ENCODE data around the gene TSSK3. TPM values are rescaled to one million over a fixed set of nuclear protein-coding genes. Genes with fewer than 3 reads are reported as not detected.

TSSK3 gene
- total and polyA plus RNA-seq, 7 experiments from 2014 or later: 0.50 to 7.2 (median 2.7) TPM

DNA sequence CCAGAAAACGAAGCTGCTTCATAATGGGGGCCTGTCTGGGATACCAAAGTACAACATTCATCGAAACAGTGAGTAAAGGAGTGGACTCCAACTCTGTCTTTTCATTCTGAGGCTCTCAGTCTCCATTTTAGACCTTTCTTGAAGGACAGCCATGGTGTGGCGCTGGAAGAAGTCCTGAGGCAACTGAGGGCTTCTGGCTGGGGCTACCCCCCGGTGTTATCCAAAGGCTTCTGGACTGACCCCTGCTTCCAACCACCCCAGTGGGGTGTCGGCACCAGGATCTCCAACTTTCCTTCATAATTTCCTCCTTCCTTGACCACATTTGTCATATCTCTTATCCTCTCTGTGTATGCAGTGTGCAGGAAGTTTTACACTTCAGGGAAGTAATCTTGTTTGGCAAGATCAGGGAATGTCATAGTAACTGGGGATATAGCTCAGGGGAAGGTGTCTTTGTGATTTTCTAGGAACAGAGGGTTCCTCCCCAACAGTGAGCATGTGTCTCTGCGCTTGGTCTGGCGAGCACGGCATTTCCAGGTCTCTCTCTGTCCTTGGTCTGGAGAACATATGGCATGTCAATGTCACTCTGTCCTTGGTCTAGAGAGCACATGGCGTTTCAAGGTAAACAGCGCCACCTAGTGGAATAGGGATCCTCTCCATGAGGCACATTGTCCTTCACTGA, 51.3 kb downstream of the TSSK3 start:
- no peak overlapping the region for H3K4me3 ChIP-seq (ENCODE audit: low read length)
- H3K9me3 Mint-ChIP-seq: peaks cover 0 to 11% (median 1%) of the 10 kb centered on the region in 11 donors
- ATAC-seq (peak; percentile 90), DNase-seq (peak; percentile 27 to 78 (median 70))
- no peaks in the 10 kb centered on the region for H3K36me3 Mint-ChIP-seq
- H3K27me3 ChIP-seq (ENCODE audit: control insufficient read depth in 2 of 2, insufficient read depth in 2 of 2, low read length in 2 of 2): peaks cover 0 to 6% of the 10 kb centered on the region in 2 donors
- H3K27ac ChIP-seq (ENCODE audit: low read depth, low read length): no peak overlapping the region
- H3K36me3 ChIP-seq (ENCODE audit: control insufficient read depth in 2 of 3, insufficient read depth in 3 of 3, low read length in 3 of 3): no peaks in the 10 kb centered on the region
- peaks cover 4 to 40% (median 8%) of the 10 kb centered on the region in 5 donors for H3K27me3 Mint-ChIP-seq
- POLR2A ChIA-PET: interaction anchor here (0.6 kb wide), 1 partner anchor 114 kb away, joined by 3 read pairs; no protein-coding TSS in a partner anchor
- peaks cover 0 to 3% (median 0%) of the 10 kb centered on the region in 7 donors for H3K4me1 Mint-ChIP-seq
- H3K9me3 ChIP-seq (ENCODE audit: control insufficient read depth in 2 of 3, low read length in 3 of 3): no peaks in the 10 kb centered on the region
- H3K4me1 ChIP-seq (ENCODE audit: control insufficient read depth in 2 of 2, insufficient read depth in 2 of 2, low read length in 2 of 2): no peaks in the 10 kb centered on the region
- H3K27ac Mint-ChIP-seq: peak overlapping the region in 3 of 9 donors; percentile 8 to 26 (median 21)
- CTCF ChIA-PET: interaction anchor here (0.6 to 1.8 kb wide), 5 partner anchors 12 to 1122 kb away, joined by 3 to 14 read pairs (median 5); partner anchors contain the start of gene BSDC1
- intact Hi-C loops (cut with micrococcal nuclease): loop anchor here (1.0 to 10.0 kb wide), 6 partner anchors 12 to 849 kb away; no protein-coding TSS in a partner anchor
- H3K4me3 Mint-ChIP-seq: no peak overlapping the region

Other genes starting within 250 kb of the TSSK3 start
- 10 to 100 TPM; 16.7 to 83.3 (median 36.3) TPM for gene TXLNA, start 182.9 kb upstream of the TSSK3 start, total RNA-seq
- 10 to 100 TPM; 20.4 to 31.4 TPM for gene TXLNA, start 182.9 kb upstream of the TSSK3 start, polyA plus RNA-seq
- 10 to 100 TPM in 1 of 5 experiments, 1 to 10 TPM in 4; 6.2 to 39.0 (median 8.7) TPM for gene CCDC28B, start 161.9 kb upstream of the TSSK3 start, total RNA-seq
- gene CCDC28B, start 161.9 kb upstream of the TSSK3 start, polyA plus RNA-seq: 10 to 100 TPM; 11.7 to 16.1 TPM
- gene IQCC, start 156.9 kb upstream of the TSSK3 start, total RNA-seq: 1 to 10 TPM; 2.3 to 4.6 (median 2.5) TPM
- 1 to 10 TPM; 1.8 to 3.0 TPM for gene IQCC, start 156.9 kb upstream of the TSSK3 start, polyA plus RNA-seq
- not detected for gene DCDC2B, start 153.4 kb upstream of the TSSK3 start, total RNA-seq
- under 1 TPM in 1 of 2 donors, not detected in 1; 0.25 TPM for gene DCDC2B, start 153.4 kb upstream of the TSSK3 start, polyA plus RNA-seq
- 10 to 100 TPM; 15.9 to 29.6 (median 21.4) TPM for gene TMEM234, start 140.2 kb upstream of the TSSK3 start, total RNA-seq
- gene TMEM234, start 140.2 kb upstream of the TSSK3 start, polyA plus RNA-seq: 1 to 10 TPM; 5.9 to 6.1 TPM
- 100 to 1,000 TPM in 3 of 5 experiments, 10 to 100 TPM in 2; 82.6 to 182 (median 104) TPM for gene EIF3I, start 140.1 kb upstream of the TSSK3 start, total RNA-seq
- 100 to 1,000 TPM; 185 to 189 TPM for gene EIF3I, start 140.1 kb upstream of the TSSK3 start, polyA plus RNA-seq
- gene FAM167B, start 115.3 kb upstream of the TSSK3 start, total RNA-seq: 1 to 10 TPM in 3 of 5 experiments, under 1 TPM in 2; 0.48 to 2.0 (median 1.4) TPM
- gene FAM167B, start 115.3 kb upstream of the TSSK3 start, polyA plus RNA-seq: not detected
- gene LCK, start 111.3 kb upstream of the TSSK3 start, total RNA-seq: 100 to 1,000 TPM; 245 to 509 (median 469) TPM
- 1,000 to 10,000 TPM in 1 of 2 donors, 100 to 1,000 TPM in 1; 897 to 1,109 TPM for gene LCK, start 111.3 kb upstream of the TSSK3 start, polyA plus RNA-seq
- gene HDAC1, start 70.5 kb upstream of the TSSK3 start, total RNA-seq: 100 to 1,000 TPM in 4 of 5 experiments, 10 to 100 TPM in 1; 81.8 to 205 (median 174) TPM
- 100 to 1,000 TPM; 170 to 209 TPM for gene HDAC1, start 70.5 kb upstream of the TSSK3 start, polyA plus RNA-seq
- 10 to 100 TPM; 22.2 to 70.2 (median 41.7) TPM for gene MARCKSL1, start 26.3 kb upstream of the TSSK3 start, total RNA-seq
- gene MARCKSL1, start 26.3 kb upstream of the TSSK3 start, polyA plus RNA-seq: 100 to 1,000 TPM; 175 to 222 TPM
- gene FAM229A, start 54 bp upstream of the TSSK3 start, total RNA-seq: 10 to 100 TPM; 11.9 to 37.6 (median 27.7) TPM
- gene FAM229A, start 54 bp upstream of the TSSK3 start, polyA plus RNA-seq: 1 to 10 TPM in 1 of 2 donors, under 1 TPM in 1; 0.32 to 2.5 TPM
- gene BSDC1, start 31.9 kb downstream of the TSSK3 start, total RNA-seq: 100 to 1,000 TPM in 4 of 5 experiments, 10 to 100 TPM in 1; 51.7 to 186 (median 121) TPM
- gene BSDC1, start 31.9 kb downstream of the TSSK3 start, polyA plus RNA-seq: 10 to 100 TPM; 37.6 to 54.9 TPM
- gene ZBTB8B, start 102.5 kb downstream of the TSSK3 start, total RNA-seq: under 1 TPM in 1 of 5 experiments, not detected in 4; 0.02 TPM
- gene ZBTB8B, start 102.5 kb downstream of the TSSK3 start, polyA plus RNA-seq: not detected
- under 1 TPM in 1 of 5 experiments, not detected in 4; 0.07 TPM for gene ZBTB8A, start 176.9 kb downstream of the TSSK3 start, total RNA-seq
- not detected for gene ZBTB8A, start 176.9 kb downstream of the TSSK3 start, polyA plus RNA-seq

Data from naive thymus-derived CD4-positive, alpha-beta T cell (primary cell).